ENCODE results near the gene IGSF23. TPM values are rescaled to one million over a fixed set of nuclear protein-coding genes. Genes with fewer than 3 reads are reported as not detected.
A peak's percentile ranks its signal among the peaks of the same experiment; 100 is the strongest.

The IGSF23 gene
- total RNA-seq, 1 experiment from 2014 or later, result not detected

- Mint-ChIP-seq H3K27ac (ENCODE audit: unreplicated experiment) (peak overlapping the region; percentile 65), H3K27me3 (ENCODE audit: unreplicated experiment) (no peaks in the 10 kb centered on the region), H3K4me3 (ENCODE audit: low read depth, unreplicated experiment) (no peak overlapping the region), H3K9me3 (ENCODE audit: low read depth, unreplicated experiment) (no peaks in the 10 kb centered on the region), H3K36me3 (ENCODE audit: insufficient read depth, unreplicated experiment) (peaks cover 7% of the 10 kb centered on the region), H3K4me1 (ENCODE audit: low read depth, unreplicated experiment) (peaks cover 48% of the 10 kb centered on the region)
- no TSS peak for BruUV-seq (replicated peaks)
- no peak for DNase-seq
- TF ChIP-seq CTCF (IDR thresholded peaks at IDR 0.05; ENCODE audit: unreplicated experiment), result no peak
- CTCF ChIA-PET, result no interaction called here
- intact Hi-C loops (cut with micrococcal nuclease; ENCODE audit: unreplicated experiment), result no loop called here
These were observed 7.8 kb upstream of the IGSF23 start for GRCh38 chr19:44605547-44605946.

GRCh38 chr19:44607049-44607448 lies 6.3 kb upstream of the IGSF23 start:
- no TSS peak for BruUV-seq (replicated peaks)
- Mint-ChIP-seq H3K4me1 (ENCODE audit: low read depth, unreplicated experiment) (peaks cover 46% of the 10 kb centered on the region), H3K36me3 (ENCODE audit: insufficient read depth, unreplicated experiment) (peaks cover 7% of the 10 kb centered on the region), H3K27me3 (ENCODE audit: unreplicated experiment) (no peaks in the 10 kb centered on the region), H3K9me3 (ENCODE audit: low read depth, unreplicated experiment) (no peaks in the 10 kb centered on the region), H3K27ac (ENCODE audit: unreplicated experiment) (peak overlapping the region; percentile 65), H3K4me3 (ENCODE audit: low read depth, unreplicated experiment) (no peak overlapping the region)
- CTCF ChIA-PET, result interaction anchor here (0.6 kb wide), 1 partner anchor 30 kb away, joined by 4 read pairs; no protein-coding TSS in a partner anchor
- intact Hi-C loops (cut with micrococcal nuclease; ENCODE audit: unreplicated experiment), result no loop called here
- no peak for DNase-seq
- TF ChIP-seq CTCF (IDR thresholded peaks at IDR 0.05; ENCODE audit: unreplicated experiment), result no peak

GRCh38 chr19:44607917-44608316 lies 5.4 kb upstream of the IGSF23 start:
- CTCF ChIA-PET, result interaction anchor here (0.6 to 1.0 kb wide), 3 partner anchors 8 to 31 kb away, joined by 3 to 4 read pairs (median 3); no protein-coding TSS in a partner anchor
- Mint-ChIP-seq H3K4me1 (ENCODE audit: low read depth, unreplicated experiment) (peaks cover 46% of the 10 kb centered on the region), H3K36me3 (ENCODE audit: insufficient read depth, unreplicated experiment) (peaks cover 7% of the 10 kb centered on the region), H3K27ac (ENCODE audit: unreplicated experiment) (peak overlapping the region; percentile 65), H3K9me3 (ENCODE audit: low read depth, unreplicated experiment) (no peaks in the 10 kb centered on the region), H3K4me3 (ENCODE audit: low read depth, unreplicated experiment) (peak overlapping the region; percentile 20), H3K27me3 (ENCODE audit: unreplicated experiment) (no peaks in the 10 kb centered on the region)
- intact Hi-C loops (cut with micrococcal nuclease; ENCODE audit: unreplicated experiment), result no loop called here
- no peak for TF ChIP-seq CTCF (IDR thresholded peaks at IDR 0.05; ENCODE audit: unreplicated experiment)
- DNase-seq, result no peak
- BruUV-seq (replicated peaks), result no TSS peak

- intact Hi-C loops (cut with micrococcal nuclease; ENCODE audit: unreplicated experiment), result no loop called here
- no TSS peak for BruUV-seq (replicated peaks)
- Mint-ChIP-seq H3K9me3 (ENCODE audit: low read depth, unreplicated experiment) (no peaks in the 10 kb centered on the region), H3K27me3 (ENCODE audit: unreplicated experiment) (no peaks in the 10 kb centered on the region), H3K27ac (ENCODE audit: unreplicated experiment) (peak overlapping the region; percentile 65), H3K4me1 (ENCODE audit: low read depth, unreplicated experiment) (peaks cover 42% of the 10 kb centered on the region), H3K4me3 (ENCODE audit: low read depth, unreplicated experiment) (no peak overlapping the region), H3K36me3 (ENCODE audit: insufficient read depth, unreplicated experiment) (peaks cover 7% of the 10 kb centered on the region)
- CTCF ChIA-PET, result interaction anchor here (0.7 to 1.0 kb wide), 2 partner anchors 8 to 20 kb away, joined by 3 read pairs; no protein-coding TSS in a partner anchor
- no peak for TF ChIP-seq CTCF (IDR thresholded peaks at IDR 0.05; ENCODE audit: unreplicated experiment)
- no peak for DNase-seq
These were observed 5.0 kb upstream of the IGSF23 start for GRCh38 chr19:44608391-44608821.

Measured in Calu3 (cell line).